ENCODE results near the gene NOVA2. TPM values are rescaled to one million over a fixed set of nuclear protein-coding genes. Genes with fewer than 3 reads are reported as not detected.

Gene NOVA2
- total RNA-seq, 1 donor: under 0.01 TPM

DNA sequence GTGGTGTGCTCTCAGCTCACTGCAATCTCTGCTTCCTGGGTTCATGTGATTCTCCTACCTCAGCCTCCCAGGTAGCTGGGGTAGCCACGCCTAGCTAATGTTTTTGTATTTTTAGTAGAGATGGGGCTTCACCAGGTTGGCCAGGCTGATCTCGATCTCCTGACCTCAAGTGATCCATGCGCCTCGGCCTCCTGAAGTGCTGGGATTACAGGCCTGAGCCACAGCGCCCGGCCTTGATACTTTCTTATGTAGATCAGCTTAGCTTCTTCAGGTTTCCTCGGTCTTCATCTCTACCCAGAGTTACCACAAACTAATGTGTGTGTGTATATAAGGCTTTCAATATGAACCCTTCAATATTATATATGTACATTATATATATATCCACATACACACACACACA lies 11.7 kb upstream of the NOVA2 start:
- Histone ChIP-seq H3K4me1 (ENCODE audit: insufficient read depth, low read length) (no peaks in the 10 kb centered on the region), H3K4me3 (ENCODE audit: low read length) (no peak overlapping the region), H3K9me3 (ENCODE audit: low read depth, low read length) (no peaks in the 10 kb centered on the region), H3K27me3 (ENCODE audit: insufficient read depth, low read length) (no peaks in the 10 kb centered on the region)

DNA sequence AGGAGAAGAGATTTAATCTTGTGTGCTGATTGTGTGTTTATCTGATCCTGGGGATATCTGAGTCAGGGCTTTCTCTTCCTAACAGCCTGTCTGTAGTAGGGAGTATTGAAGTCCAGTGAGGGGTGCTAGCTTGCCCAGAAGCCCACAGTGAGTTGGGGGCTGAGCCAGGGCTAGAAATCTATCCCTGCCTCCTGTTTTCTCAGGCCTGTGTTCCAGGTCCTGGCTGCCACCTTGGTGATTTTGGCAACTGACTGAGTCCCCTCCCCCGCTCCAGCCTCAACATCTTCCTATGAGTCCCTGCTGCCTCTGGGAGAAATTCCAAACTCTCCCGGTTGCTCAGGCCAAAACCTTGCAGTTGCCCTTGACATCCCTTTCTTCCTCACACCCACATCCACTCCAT lies 7.7 kb upstream of the NOVA2 start:
- Histone ChIP-seq H3K9me3 (ENCODE audit: low read depth, low read length) (no peaks in the 10 kb centered on the region), H3K4me3 (ENCODE audit: low read length) (no peak overlapping the region), H3K4me1 (ENCODE audit: insufficient read depth, low read length) (no peaks in the 10 kb centered on the region), H3K27me3 (ENCODE audit: insufficient read depth, low read length) (no peaks in the 10 kb centered on the region)

DNA sequence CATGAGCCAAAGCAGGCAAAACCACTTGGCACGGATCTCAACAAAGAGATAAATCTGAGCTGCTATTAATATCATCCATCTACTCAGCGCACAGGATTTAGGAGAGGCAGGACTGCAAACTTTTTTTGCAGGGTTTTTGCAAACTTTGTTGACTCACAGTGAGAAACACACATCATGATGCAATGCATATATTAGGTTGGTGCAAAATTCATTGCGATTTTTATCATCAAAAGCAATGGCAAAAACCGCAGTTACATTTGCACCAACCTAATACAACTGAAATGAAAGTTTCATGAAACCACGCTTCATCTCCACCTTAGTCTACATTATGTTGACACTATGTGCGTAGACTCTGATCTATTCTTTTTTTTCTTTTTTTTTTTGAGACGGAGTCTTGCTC lies 4.5 kb upstream of the NOVA2 start:
- H3K27me3 ChIP-seq (ENCODE audit: insufficient read depth, low read length): peaks cover 19% of the 10 kb centered on the region
- peaks cover 5% of the 10 kb centered on the region for H3K4me1 ChIP-seq (ENCODE audit: insufficient read depth, low read length)

DNA sequence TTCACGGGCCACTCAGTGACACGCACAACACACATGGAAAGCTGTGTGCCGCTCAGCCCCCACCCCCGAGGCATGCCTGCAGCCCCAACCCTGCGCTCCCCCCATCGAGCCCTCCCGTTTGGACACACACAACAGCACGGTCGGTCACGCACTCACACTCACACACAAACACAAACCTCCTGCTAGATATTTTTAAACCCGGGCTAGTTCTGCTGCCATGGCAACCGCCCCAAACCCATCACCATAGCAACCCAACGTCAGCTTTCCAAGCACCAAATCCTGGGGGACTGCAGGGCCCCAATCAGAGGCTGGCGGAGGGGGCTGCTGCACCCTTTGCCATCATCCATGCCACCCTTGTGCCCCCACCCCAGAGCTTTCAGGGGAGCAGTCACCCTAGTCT lies 2.5 kb upstream of the NOVA2 start:
- Histone ChIP-seq H3K4me1 (ENCODE audit: insufficient read depth, low read length) (peaks cover 20% of the 10 kb centered on the region), H3K9me3 (ENCODE audit: low read depth, low read length) (no peaks in the 10 kb centered on the region), H3K4me3 (ENCODE audit: low read length) (no peak overlapping the region), H3K27me3 (ENCODE audit: insufficient read depth, low read length) (peaks cover 35% of the 10 kb centered on the region)

More for the DNA sequence above, 4.5 kb upstream of the NOVA2 start:
- no peaks in the 10 kb centered on the region for H3K9me3 ChIP-seq (ENCODE audit: low read depth, low read length)
- H3K4me3 ChIP-seq (ENCODE audit: low read length): no peak overlapping the region

DNA sequence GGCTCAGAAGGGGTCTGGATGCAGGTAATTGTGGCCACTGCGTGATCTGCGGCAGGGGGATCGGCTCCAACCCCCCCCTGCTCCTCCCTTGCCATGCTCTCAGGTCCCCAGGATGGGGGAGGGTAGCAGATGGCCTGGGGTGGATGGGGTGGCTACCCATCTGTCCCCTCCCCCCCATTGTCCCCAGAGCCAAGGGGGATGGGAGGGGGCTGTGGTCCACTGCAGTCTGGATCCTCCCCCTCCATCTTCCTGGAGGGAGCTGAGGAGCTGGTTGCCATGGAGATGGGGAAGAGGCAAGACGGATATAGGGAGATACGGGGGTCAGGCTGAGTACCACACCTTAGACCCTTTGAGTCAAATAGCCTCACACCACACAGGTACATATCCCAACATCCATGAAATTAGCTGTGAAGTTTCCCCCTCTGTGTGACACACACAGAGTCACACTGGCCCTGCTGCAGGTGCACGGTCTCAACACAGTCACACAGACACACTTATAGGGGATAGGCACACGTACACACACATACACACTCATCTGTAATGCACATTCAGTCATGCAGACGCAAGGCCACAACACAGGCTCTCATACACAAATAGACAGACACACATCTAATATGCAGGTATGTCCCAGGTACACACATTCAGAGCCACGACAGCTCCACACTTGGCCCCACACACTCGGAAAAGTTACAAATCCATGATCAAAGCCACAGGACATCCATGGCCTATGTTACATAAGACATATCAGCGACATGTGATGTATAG lies 1.8 kb upstream of the NOVA2 start:
- H3K4me3 ChIP-seq (ENCODE audit: low read length): no peak overlapping the region
- H3K9me3 ChIP-seq (ENCODE audit: low read depth, low read length): no peaks in the 10 kb centered on the region
- peaks cover 42% of the 10 kb centered on the region for H3K27me3 ChIP-seq (ENCODE audit: insufficient read depth, low read length)
- peaks cover 21% of the 10 kb centered on the region for H3K4me1 ChIP-seq (ENCODE audit: insufficient read depth, low read length)

DNA sequence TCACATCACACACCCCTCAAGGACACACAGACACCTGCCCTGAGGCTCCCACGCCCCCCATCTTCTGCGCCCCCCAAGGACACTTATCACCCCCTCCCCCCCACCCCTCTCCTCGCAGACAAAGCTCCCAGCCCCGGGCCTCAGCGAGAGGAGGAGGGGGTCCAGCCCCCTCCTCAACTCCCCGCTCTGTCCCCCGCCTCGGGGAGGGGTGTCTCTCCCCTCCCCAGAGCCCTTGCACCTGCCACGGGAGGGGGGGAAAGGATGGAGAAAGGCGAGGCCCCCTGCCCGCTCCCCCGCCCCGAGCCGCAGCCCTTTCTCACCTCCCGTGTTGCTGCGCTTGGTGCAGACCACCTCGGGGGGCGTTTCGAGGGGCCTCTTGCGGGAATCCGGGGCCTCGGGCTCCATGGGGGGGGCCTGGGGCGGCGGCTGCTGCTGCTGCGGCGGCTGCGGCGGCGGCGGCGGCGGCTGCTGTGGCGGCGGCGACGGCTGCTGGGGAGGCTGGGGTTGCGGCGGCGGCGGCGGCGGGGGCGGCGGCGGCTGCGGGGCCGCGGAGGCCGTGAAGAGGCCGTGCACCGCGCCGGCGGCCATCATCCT lies 621 bp downstream of the NOVA2 start:
- H3K4me1 ChIP-seq (ENCODE audit: insufficient read depth, low read length): peaks cover 21% of the 10 kb centered on the region
- H3K27me3 ChIP-seq (ENCODE audit: insufficient read depth, low read length): peaks cover 47% of the 10 kb centered on the region
- H3K4me3 ChIP-seq (ENCODE audit: low read length): no peak overlapping the region
- H3K9me3 ChIP-seq (ENCODE audit: low read depth, low read length): no peaks in the 10 kb centered on the region

DNA sequence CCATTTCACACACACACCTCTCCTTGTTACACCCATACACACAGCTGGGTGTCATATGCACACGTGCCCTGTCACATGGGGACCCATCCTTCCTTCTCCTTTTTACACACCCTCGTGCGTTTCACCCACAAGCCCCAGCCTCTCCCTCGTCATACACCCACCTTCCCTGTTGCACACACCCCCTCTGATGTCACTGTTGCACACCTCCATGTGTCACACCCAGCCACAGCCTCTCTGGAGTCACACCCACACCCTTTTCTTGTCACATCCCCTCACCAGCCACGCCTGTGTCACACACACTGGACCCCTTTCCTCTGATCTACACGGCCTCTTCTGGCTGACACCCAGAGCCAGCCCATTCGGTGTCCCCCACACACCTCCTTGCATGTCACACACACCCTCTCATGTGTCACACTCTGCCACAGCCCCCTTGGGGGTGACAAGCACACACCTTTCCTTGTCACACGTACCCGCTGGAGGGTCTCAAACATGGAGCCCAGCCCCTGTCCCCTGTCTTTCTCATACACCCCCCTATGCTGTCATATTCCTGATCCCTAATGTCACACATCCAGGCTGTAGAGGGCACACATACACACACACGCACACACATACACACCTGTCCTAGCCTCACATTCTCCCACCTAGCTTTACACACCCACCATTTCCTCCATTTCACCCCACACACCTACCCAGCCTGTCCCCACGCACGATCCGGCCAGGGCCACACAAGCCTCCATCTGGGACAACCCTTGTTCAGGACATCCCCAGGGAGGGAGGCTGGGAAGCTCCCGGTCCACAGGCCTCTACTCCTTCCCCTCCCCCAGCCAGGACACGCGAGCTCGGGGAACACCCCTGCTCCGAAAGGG lies 1.4 kb downstream of the NOVA2 start:
- H3K9me3 ChIP-seq (ENCODE audit: low read depth, low read length): no peaks in the 10 kb centered on the region
- peaks cover 21% of the 10 kb centered on the region for H3K4me1 ChIP-seq (ENCODE audit: insufficient read depth, low read length)
- peaks cover 47% of the 10 kb centered on the region for H3K27me3 ChIP-seq (ENCODE audit: insufficient read depth, low read length)
- no peak overlapping the region for H3K4me3 ChIP-seq (ENCODE audit: low read length)

DNA sequence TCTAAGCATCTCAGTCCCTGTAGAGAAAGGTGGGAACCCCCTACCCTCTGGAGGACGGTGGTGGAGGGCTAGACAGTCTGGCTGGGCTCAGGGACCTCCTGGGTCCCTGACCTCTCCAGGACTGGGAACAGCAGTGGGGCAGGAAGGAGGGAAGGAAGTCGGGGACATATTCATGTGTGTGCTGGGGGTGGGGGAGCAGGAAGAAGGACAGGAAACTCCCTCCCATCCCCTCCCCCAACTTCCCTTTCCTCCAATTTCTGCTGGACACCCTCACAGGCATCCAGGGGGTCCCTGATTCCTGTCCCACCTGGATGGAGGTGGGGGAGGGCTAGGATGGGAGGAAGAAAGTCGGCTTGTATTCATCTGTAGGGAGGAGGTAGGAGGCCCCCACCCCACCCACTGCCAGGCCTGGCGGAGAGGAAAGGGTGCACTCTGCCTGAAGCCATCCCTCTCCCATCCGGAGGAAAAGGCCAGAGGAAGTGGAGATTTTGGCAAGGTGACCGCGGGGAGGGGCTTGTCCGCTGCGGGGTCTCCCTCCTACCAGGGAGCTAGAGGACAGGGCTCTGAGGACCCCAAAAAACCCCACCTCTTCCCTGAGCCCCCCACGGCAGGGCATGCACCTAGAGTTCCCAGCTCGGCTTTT lies 2.3 kb downstream of the NOVA2 start:
- Histone ChIP-seq H3K4me1 (ENCODE audit: insufficient read depth, low read length) (peaks cover 21% of the 10 kb centered on the region), H3K4me3 (ENCODE audit: low read length) (no peak overlapping the region), H3K9me3 (ENCODE audit: low read depth, low read length) (no peaks in the 10 kb centered on the region), H3K27me3 (ENCODE audit: insufficient read depth, low read length) (peaks cover 47% of the 10 kb centered on the region)

DNA sequence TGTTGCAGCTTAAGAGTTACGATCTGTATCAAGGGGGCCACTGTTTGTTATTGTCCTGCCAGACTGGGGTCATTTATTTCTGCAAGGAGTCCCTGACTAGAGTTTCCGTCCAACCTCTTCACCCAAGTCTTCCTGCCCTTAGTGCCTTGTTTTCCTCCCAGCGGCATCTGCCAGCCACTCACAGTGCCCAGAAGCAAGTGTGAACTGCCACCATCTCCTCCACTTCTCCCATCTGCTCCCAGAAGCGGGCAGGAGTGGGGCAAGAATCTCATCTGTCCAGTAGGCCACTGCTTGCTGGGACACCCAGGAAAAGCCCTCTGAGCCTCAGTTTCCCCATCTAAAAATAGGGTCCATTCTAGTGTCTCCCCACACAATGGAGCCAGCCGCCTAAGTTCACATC lies 4.0 kb downstream of the NOVA2 start:
- peaks cover 21% of the 10 kb centered on the region for H3K4me1 ChIP-seq (ENCODE audit: insufficient read depth, low read length)
- H3K9me3 ChIP-seq (ENCODE audit: low read depth, low read length): no peaks in the 10 kb centered on the region
- H3K27me3 ChIP-seq (ENCODE audit: insufficient read depth, low read length): peaks cover 37% of the 10 kb centered on the region
- no peak overlapping the region for H3K4me3 ChIP-seq (ENCODE audit: low read length)

DNA sequence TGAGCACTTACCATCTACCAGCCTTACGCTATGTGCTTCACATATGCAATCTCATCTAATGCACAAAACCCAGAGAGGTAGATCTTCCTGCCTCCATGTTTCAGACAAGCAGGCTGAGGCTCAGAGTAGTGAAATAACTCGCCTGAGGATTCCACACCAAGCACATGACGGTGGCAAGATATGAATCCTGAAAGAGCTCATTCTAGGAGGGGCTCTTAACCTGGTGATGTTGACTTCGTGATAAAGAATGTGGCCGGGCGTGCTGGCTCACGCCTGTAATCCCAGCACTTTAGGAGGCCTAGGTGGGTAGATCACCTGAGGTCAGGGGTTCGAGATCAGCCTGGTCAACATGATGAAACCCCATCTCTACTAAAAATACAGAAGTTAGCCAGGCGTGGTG lies 5.0 kb downstream of the NOVA2 start:
- Histone ChIP-seq H3K4me1 (ENCODE audit: insufficient read depth, low read length) (peaks cover 17% of the 10 kb centered on the region), H3K9me3 (ENCODE audit: low read depth, low read length) (no peaks in the 10 kb centered on the region), H3K4me3 (ENCODE audit: low read length) (no peak overlapping the region), H3K27me3 (ENCODE audit: insufficient read depth, low read length) (peaks cover 28% of the 10 kb centered on the region)

DNA sequence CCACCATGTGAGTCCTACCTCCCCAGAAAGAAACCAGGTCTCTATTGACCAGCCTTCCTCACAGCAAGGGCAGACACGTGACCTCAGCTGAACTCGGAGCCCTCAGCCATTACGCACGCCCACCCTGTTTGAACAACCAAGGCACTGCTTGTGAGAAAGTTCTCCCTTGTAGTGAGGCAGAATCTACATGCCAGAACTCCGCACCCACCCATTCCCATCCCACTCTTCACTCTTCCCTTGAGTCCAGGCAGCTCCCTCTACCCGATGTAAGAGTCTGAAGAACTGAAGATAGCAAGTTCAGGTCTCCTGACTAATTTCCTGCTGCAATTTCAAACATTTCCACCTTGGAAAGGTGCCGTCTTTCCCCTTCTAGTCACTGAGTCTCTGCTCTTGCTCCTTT lies 6.4 kb downstream of the NOVA2 start:
- H3K27me3 ChIP-seq (ENCODE audit: insufficient read depth, low read length): peaks cover 23% of the 10 kb centered on the region
- peaks cover 12% of the 10 kb centered on the region for H3K4me1 ChIP-seq (ENCODE audit: insufficient read depth, low read length)
- no peak overlapping the region for H3K4me3 ChIP-seq (ENCODE audit: low read length)
- no peaks in the 10 kb centered on the region for H3K9me3 ChIP-seq (ENCODE audit: low read depth, low read length)

DNA sequence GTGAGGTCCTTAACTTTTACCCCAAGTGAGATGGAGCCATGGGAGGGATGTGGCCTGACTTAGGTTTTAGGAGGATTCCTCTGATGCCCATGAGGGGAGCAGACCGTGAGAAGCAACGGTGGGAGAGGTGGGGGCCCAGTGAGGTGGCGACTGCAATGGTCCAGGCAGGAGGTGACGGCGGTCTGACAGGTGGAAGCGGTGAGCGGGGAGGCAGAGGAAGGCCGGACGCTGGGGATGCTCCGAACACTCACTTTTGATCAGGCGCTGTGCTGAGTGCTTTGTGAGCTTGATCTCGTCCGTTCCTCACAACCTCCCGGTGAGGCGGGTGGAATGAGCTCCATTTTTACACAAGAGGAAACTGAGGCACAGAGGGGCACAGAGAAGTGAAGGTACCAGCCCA lies 11.6 kb downstream of the NOVA2 start:
- Histone ChIP-seq H3K27me3 (ENCODE audit: insufficient read depth, low read length) (no peaks in the 10 kb centered on the region), H3K4me1 (ENCODE audit: insufficient read depth, low read length) (no peaks in the 10 kb centered on the region), H3K4me3 (ENCODE audit: low read length) (no peak overlapping the region)

DNA sequence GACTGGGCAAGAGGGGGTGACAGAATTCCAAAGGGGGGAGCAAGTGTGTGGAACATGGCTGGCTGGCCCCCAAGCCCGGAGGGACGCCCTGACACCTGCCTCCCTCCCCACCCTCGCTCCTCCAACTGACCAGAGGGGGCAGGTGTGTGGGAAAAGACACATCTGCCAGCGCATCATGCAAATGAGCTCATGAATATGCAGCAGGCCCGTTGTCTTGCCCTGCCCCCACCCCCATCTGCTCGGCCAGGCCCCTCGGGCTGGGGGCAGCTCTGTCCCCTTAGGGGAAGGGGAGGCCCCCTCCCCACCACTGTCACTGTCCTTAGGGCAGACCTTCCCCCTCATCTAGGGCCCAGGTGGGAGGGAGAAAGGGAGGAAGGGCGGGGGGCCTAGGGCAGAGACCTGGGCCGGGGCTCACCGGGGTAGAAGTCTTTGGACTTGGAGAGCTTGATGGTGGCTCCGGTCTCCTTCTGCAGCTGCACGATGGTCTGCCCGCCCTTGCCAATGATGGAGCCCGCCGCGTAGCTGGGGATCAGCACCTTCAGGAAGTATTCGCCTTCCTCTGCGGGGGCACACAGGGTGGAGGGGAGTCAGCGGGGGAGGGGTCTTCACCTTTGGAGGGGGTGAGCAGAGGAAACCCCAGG lies 12.9 kb downstream of the NOVA2 start:
- Histone ChIP-seq H3K4me1 (ENCODE audit: insufficient read depth, low read length) (no peaks in the 10 kb centered on the region), H3K4me3 (ENCODE audit: low read length) (no peak overlapping the region), H3K27me3 (ENCODE audit: insufficient read depth, low read length) (no peaks in the 10 kb centered on the region), H3K9me3 (ENCODE audit: low read depth, low read length) (no peaks in the 10 kb centered on the region)

More for the DNA sequence above, 11.6 kb downstream of the NOVA2 start:
- no peaks in the 10 kb centered on the region for H3K9me3 ChIP-seq (ENCODE audit: low read depth, low read length)

DNA sequence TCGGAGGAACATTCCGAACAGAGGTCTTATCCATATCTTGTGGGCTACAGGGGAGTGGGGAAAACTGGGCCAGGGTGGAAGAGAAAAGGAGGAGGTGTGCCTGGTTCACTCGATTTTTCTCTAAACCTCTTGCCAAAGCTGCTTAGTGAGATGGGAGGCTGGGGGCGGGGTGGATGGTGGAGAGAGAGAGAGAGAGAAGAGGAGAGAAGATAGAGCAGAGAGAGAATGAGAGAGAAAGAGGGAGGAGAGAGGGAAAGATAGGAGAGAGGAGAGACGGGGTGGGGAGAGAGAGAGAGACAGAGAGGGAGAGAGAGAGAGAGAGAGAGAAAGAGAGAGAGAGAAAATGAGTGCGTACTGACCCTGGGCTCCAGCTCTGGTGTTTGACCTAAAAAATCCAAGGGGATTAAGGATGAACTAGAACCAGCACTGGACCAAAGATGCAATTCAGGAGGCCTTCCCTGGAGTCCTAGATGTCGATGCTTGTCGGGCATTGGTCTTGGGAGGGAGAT lies 14.1 kb downstream of the NOVA2 start:
- Histone ChIP-seq H3K27me3 (ENCODE audit: insufficient read depth, low read length) (no peaks in the 10 kb centered on the region), H3K4me3 (ENCODE audit: low read length) (no peak overlapping the region), H3K4me1 (ENCODE audit: insufficient read depth, low read length) (no peaks in the 10 kb centered on the region), H3K9me3 (ENCODE audit: low read depth, low read length) (no peaks in the 10 kb centered on the region)

All from mononuclear cell (primary cell).